Liver (tissue), 9 donors: Measurements from ENCODE around the gene PACSIN3. TPM values are rescaled to one million over a fixed set of nuclear protein-coding genes. Genes with fewer than 3 reads are reported as not detected.

Experiments used
- DNase-seq: peaks from one replicate; pipeline ENCODE4 v3.0.0-alpha.2; 2017; ENCODE audit warnings: low spot score
- H3K27ac ChIP-seq, 2 donors: one replicate each; pipeline ENCODE4 v1.7.0; 2013; ENCODE audit warnings: inconsistent platforms in 2 of 2, low read length in 2 of 2, control low read depth in 1 of 2, low read depth in 1 of 2, mild to moderate bottlenecking in 1 of 2
- H3K27me3 ChIP-seq, 4 donors: one replicate each; pipeline versions ENCODE4 v1.6.1 to v1.7.0; 2013; ENCODE audit warnings: low read length in 3 of 4, inconsistent platforms in 1 of 4, mild to moderate bottlenecking in 1 of 4, moderate library complexity in 1 of 4; ENCODE audit not compliant: control insufficient read depth in 4 of 4, insufficient read depth in 4 of 4
- H3K36me3 ChIP-seq, 4 donors: one replicate each; pipeline versions ENCODE4 v1.6.1 to v1.7.0; 2013; ENCODE audit warnings: low read length in 3 of 4, mild to moderate bottlenecking in 3 of 4, low read depth in 1 of 4, moderate library complexity in 1 of 4; ENCODE audit not compliant: control insufficient read depth in 4 of 4, insufficient read depth in 3 of 4
- H3K4me1 ChIP-seq, 4 donors: one replicate each; pipeline versions ENCODE4 v1.6.1 to v1.7.0; 2013; ENCODE audit warnings: low read length in 3 of 4, mild to moderate bottlenecking in 3 of 4, moderate library complexity in 1 of 4; ENCODE audit not compliant: control insufficient read depth in 4 of 4, insufficient read depth in 4 of 4
- H3K4me3 ChIP-seq, 3 donors: one replicate each; pipeline versions ENCODE4 v1.6.1 to v1.7.0; 2013; ENCODE audit warnings: low read length in 3 of 3, control low read depth in 1 of 3, low read depth in 1 of 3, mild to moderate bottlenecking in 1 of 3
- H3K9ac ChIP-seq, 2 donors: one replicate each; pipeline ENCODE4 v1.7.0; 2013; ENCODE audit warnings: low read length in 2 of 2, mild to moderate bottlenecking in 2 of 2, moderate library complexity in 2 of 2, control low read depth in 1 of 2, low read depth in 1 of 2
- H3K9me3 ChIP-seq, 4 donors: one replicate each; pipeline versions ENCODE4 v1.6.1 to v1.7.0; 2013; ENCODE audit warnings: low read length in 3 of 4; ENCODE audit not compliant: control insufficient read depth in 4 of 4
- CTCF ChIP-seq: fragments of 150-350 bp; IDR thresholded peaks from 2 replicates; pipeline ENCODE4 v1.5.1; 2017; ENCODE audit warnings: improper control_type of control experiment, low read depth, low read length; ENCODE audit not compliant: missing input control
- EGR1 ChIP-seq, 2 donors: IDR thresholded peaks; 2 replicates each; pipeline ENCODE4 v1.6.1; 2016 to 2018; ENCODE audit warnings: antibody characterized with exemption in 2 of 2, low read depth in 2 of 2
- FOXA1 ChIP-seq: IDR thresholded peaks from 2 replicates; pipeline ENCODE4 v1.6.1; 2016; ENCODE audit warnings: antibody characterized with exemption
- FOXA2 ChIP-seq: IDR thresholded peaks from 2 replicates; pipeline ENCODE4 v1.6.1; 2016; ENCODE audit warnings: antibody characterized with exemption
- GABPA ChIP-seq, 2 donors: IDR thresholded peaks in 1 of 2; conservative IDR thresholded peaks in 1 of 2; 2 replicates each; pipeline ENCODE4 v1.6.1; 2016; ENCODE audit warnings: antibody characterized with exemption in 2 of 2, mild to moderate bottlenecking in 1 of 2, moderate library complexity in 1 of 2
- HNF4A ChIP-seq, 2 donors: conservative IDR thresholded peaks; 2 replicates each; pipeline ENCODE4 v1.6.1; 2016; ENCODE audit warnings: antibody characterized with exemption in 2 of 2, mild to moderate bottlenecking in 2 of 2
- HNF4G ChIP-seq: IDR thresholded peaks from 2 replicates; pipeline ENCODE4 v1.6.1; 2016; ENCODE audit warnings: antibody characterized with exemption
- JUND ChIP-seq, 2 donors: IDR thresholded peaks; 2 replicates each; pipeline ENCODE4 v1.6.1; 2016; ENCODE audit warnings: antibody characterized with exemption in 2 of 2
- MAX ChIP-seq: IDR thresholded peaks from 2 replicates; pipeline ENCODE4 v1.6.1; 2016; ENCODE audit warnings: antibody characterized with exemption
- NR2F2 ChIP-seq: IDR thresholded peaks from 2 replicates; pipeline ENCODE4 v1.6.1; 2016; ENCODE audit warnings: antibody characterized with exemption
- RAD21 ChIP-seq, 2 donors: IDR thresholded peaks; 2 replicates each; pipeline ENCODE4 v1.6.1; 2016; ENCODE audit warnings: antibody characterized with exemption in 2 of 2, mild to moderate bottlenecking in 2 of 2
- RXRA ChIP-seq, 2 donors: IDR thresholded peaks; 2 replicates each; pipeline ENCODE4 v1.6.1; 2017 to 2018; ENCODE audit warnings: antibody characterized with exemption in 2 of 2, mild to moderate bottlenecking in 1 of 2
- SP1 ChIP-seq: IDR thresholded peaks from 2 replicates; pipeline ENCODE4 v1.6.1; 2018; ENCODE audit warnings: antibody characterized with exemption, mild to moderate bottlenecking
- TAF1 ChIP-seq: conservative IDR thresholded peaks from 2 replicates; pipeline ENCODE4 v1.6.1; 2016; ENCODE audit warnings: antibody characterized with exemption, mild to moderate bottlenecking
- YY1 ChIP-seq: IDR thresholded peaks from 2 replicates; pipeline ENCODE4 v1.6.1; 2016; ENCODE audit warnings: antibody characterized with exemption, mild to moderate bottlenecking
- WGBS: extraction: QIAGEN DNeasy Blood & Tissue Kit; methylation state at CpG from one replicate; pipeline ENCODE4 v1.1.7; 2013; 5-methylcytosine and 5-hydroxymethylcytosine counted together
- polyA plus RNA-seq, 2 donors: library from polyadenylated mRNA; stranded (reverse) in 1 of 2; unstranded in 1 of 2; fragments of 200-250 nt in 1 of 2; fragments of >200 nt in 1 of 2; fragmentation: Nextera tagmentation in 1 of 2; extraction: Ambion mirVana in 1 of 2; gene quantifications; one replicate each; pipeline versions ENCODE4 v1.2.1 to v1.2.3, GENCODE V29; 2013 to 2015
- total RNA-seq, 2 donors: library from RNA; depleted of rRNA; stranded (reverse); fragments of >200 nt; gene quantifications; one replicate each; pipeline ENCODE4 v1.2.3, GENCODE V29; 2014
- TF ChIP-seq, protein P1 (sequence below): IDR thresholded peaks from 2 replicates; pipeline ENCODE4 v1.6.1; 2016; ENCODE audit warnings: antibody characterized with exemption
- TF ChIP-seq, protein P2 (sequence below): IDR thresholded peaks from 2 replicates; pipeline ENCODE4 v1.6.1; 2016; ENCODE audit warnings: antibody characterized with exemption, mild to moderate bottlenecking
- TF ChIP-seq, protein P3 (sequence below): IDR thresholded peaks from 2 replicates; pipeline ENCODE4 v1.6.1; 2016; ENCODE audit warnings: antibody characterized with exemption
- donor health status: healthy.
- donor health status: healthy.
- donor health status: healthy.
- donor health status: healthy.
- donor health status: healthy.

PACSIN3 gene
- total and polyA plus RNA-seq, 4 donors, result 12.1 to 23.3 (median 19.7) TPM

- Histone ChIP-seq H3K27me3 (no peaks in the 10 kb centered on the region), H3K9me3 (no peaks in the 10 kb centered on the region), H3K9ac (no peak overlapping the region), H3K27ac (peak overlapping the region; percentile 26 to 71), H3K4me1 (peaks cover 8 to 56% (median 47%) of the 10 kb centered on the region in 4 donors), H3K36me3 (no peaks in the 10 kb centered on the region), H3K4me3 (no peak overlapping the region)
- no peak for DNase-seq
- WGBS, result 98% methylated on average over 1 of the region's 1 CpG
- no peak for TF ChIP-seq FOXA1
- no peak for TF ChIP-seq GABPA (IDR thresholded peaks at IDR 0.05 in 1 of 2, conservative IDR thresholded peaks at IDR 0.05 in 1 of 2)
- TF ChIP-seq, protein P1, sequence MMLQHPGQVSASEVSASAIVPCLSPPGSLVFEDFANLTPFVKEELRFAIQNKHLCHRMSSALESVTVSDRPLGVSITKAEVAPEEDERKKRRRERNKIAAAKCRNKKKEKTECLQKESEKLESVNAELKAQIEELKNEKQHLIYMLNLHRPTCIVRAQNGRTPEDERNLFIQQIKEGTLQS, result no peak
- TF ChIP-seq JUND (IDR thresholded peaks at IDR 0.05), result no peak
- no peak for TF ChIP-seq HNF4A (conservative IDR thresholded peaks at IDR 0.05)
- TF ChIP-seq RXRA (IDR thresholded peaks at IDR 0.05), result no peak
- no peak for TF ChIP-seq YY1
- TF ChIP-seq CTCF, result no peak
- no peak for TF ChIP-seq EGR1 (IDR thresholded peaks at IDR 0.05; ENCODE audit: low read depth in 2 of 2)
- no peak for TF ChIP-seq MAX
- no peak for TF ChIP-seq TAF1
- no peak for TF ChIP-seq FOXA2
- TF ChIP-seq, protein P2, sequence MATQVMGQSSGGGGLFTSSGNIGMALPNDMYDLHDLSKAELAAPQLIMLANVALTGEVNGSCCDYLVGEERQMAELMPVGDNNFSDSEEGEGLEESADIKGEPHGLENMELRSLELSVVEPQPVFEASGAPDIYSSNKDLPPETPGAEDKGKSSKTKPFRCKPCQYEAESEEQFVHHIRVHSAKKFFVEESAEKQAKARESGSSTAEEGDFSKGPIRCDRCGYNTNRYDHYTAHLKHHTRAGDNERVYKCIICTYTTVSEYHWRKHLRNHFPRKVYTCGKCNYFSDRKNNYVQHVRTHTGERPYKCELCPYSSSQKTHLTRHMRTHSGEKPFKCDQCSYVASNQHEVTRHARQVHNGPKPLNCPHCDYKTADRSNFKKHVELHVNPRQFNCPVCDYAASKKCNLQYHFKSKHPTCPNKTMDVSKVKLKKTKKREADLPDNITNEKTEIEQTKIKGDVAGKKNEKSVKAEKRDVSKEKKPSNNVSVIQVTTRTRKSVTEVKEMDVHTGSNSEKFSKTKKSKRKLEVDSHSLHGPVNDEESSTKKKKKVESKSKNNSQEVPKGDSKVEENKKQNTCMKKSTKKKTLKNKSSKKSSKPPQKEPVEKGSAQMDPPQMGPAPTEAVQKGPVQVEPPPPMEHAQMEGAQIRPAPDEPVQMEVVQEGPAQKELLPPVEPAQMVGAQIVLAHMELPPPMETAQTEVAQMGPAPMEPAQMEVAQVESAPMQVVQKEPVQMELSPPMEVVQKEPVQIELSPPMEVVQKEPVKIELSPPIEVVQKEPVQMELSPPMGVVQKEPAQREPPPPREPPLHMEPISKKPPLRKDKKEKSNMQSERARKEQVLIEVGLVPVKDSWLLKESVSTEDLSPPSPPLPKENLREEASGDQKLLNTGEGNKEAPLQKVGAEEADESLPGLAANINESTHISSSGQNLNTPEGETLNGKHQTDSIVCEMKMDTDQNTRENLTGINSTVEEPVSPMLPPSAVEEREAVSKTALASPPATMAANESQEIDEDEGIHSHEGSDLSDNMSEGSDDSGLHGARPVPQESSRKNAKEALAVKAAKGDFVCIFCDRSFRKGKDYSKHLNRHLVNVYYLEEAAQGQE, result no peak
- TF ChIP-seq, protein P3, sequence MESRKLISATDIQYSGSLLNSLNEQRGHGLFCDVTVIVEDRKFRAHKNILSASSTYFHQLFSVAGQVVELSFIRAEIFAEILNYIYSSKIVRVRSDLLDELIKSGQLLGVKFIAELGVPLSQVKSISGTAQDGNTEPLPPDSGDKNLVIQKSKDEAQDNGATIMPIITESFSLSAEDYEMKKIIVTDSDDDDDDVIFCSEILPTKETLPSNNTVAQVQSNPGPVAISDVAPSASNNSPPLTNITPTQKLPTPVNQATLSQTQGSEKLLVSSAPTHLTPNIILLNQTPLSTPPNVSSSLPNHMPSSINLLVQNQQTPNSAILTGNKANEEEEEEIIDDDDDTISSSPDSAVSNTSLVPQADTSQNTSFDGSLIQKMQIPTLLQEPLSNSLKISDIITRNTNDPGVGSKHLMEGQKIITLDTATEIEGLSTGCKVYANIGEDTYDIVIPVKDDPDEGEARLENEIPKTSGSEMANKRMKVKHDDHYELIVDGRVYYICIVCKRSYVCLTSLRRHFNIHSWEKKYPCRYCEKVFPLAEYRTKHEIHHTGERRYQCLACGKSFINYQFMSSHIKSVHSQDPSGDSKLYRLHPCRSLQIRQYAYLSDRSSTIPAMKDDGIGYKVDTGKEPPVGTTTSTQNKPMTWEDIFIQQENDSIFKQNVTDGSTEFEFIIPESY, result no peak
- TF ChIP-seq SP1, result no peak
- TF ChIP-seq RAD21 (IDR thresholded peaks at IDR 0.05), result no peak
- no peak for TF ChIP-seq HNF4G
- TF ChIP-seq NR2F2, result no peak
Observed at GRCh38 chr11:47188259-47188658, 2.0 kb upstream of the PACSIN3 start.
